Measurements from ENCODE around the gene PHOSPHO1. TPM values are rescaled to one million over a fixed set of nuclear protein-coding genes. Genes with fewer than 3 reads are reported as not detected.

The PHOSPHO1 gene
- total RNA-seq, 1 experiment from 2014 or later = not detected

GRCh38 chr17:49255125-49255524 is 24.5 kb upstream of the PHOSPHO1 start:
- DNase-seq (ENCODE audit: unreplicated experiment) = no peak
- no peaks in the 10 kb centered on the region for H3K27me3 Mint-ChIP-seq (ENCODE audit: insufficient read depth, unreplicated experiment)
- no peak overlapping the region for H3K4me3 Mint-ChIP-seq (ENCODE audit: unreplicated experiment)
- CTCF ChIA-PET = no interaction called here
- no peaks in the 10 kb centered on the region for H3K9me3 Mint-ChIP-seq (ENCODE audit: unreplicated experiment)
- no peaks in the 10 kb centered on the region for H3K36me3 Mint-ChIP-seq (ENCODE audit: insufficient read depth, unreplicated experiment)
- BruUV-seq (replicated peaks) = no TSS peak
- intact Hi-C loops (cut with micrococcal nuclease) = no loop called here
- no peak for TF ChIP-seq CTCF (IDR thresholded peaks at IDR 0.05; ENCODE audit: unreplicated experiment)
- POLR2A ChIA-PET = no interaction called here
- no peaks in the 10 kb centered on the region for H3K4me1 Mint-ChIP-seq (ENCODE audit: insufficient read depth, unreplicated experiment)
- no peak overlapping the region for H3K27ac Mint-ChIP-seq (ENCODE audit: low read depth, unreplicated experiment)

- intact Hi-C loops (cut with micrococcal nuclease) = no loop called here
- Mint-ChIP-seq H3K27me3 (ENCODE audit: insufficient read depth, unreplicated experiment) (no peaks in the 10 kb centered on the region), H3K4me1 (ENCODE audit: insufficient read depth, unreplicated experiment) (peaks cover 5% of the 10 kb centered on the region), H3K9me3 (ENCODE audit: unreplicated experiment) (no peaks in the 10 kb centered on the region), H3K4me3 (ENCODE audit: unreplicated experiment) (no peak overlapping the region), H3K36me3 (ENCODE audit: insufficient read depth, unreplicated experiment) (no peaks in the 10 kb centered on the region), H3K27ac (ENCODE audit: low read depth, unreplicated experiment) (no peak overlapping the region)
- ChIA-PET CTCF (interaction anchor here (0.6 to 1.2 kb wide), 5 partner anchors 10 to 467 kb away, joined by 3 to 8 read pairs (median 3); no protein-coding TSS in a partner anchor), POLR2A (interaction anchor here (0.6 to 0.7 kb wide), 2 partner anchors 20 to 1293 kb away, joined by 3 to 5 read pairs; no protein-coding TSS in a partner anchor)
- no TSS peak for BruUV-seq (replicated peaks)
- no peak for DNase-seq (ENCODE audit: unreplicated experiment)
- TF ChIP-seq CTCF (IDR thresholded peaks at IDR 0.05; ENCODE audit: unreplicated experiment) = no peak
Measured at GRCh38 chr17:49254066-49254465, 23.5 kb upstream of the PHOSPHO1 start.

GRCh38 chr17:49252148-49252695 is 21.6 kb upstream of the PHOSPHO1 start:
- peaks cover 11% of the 10 kb centered on the region for H3K4me1 Mint-ChIP-seq (ENCODE audit: insufficient read depth, unreplicated experiment)
- ChIA-PET POLR2A (interaction anchor here (0.7 kb wide), 1 partner anchor 151 kb away, joined by 3 read pairs; no protein-coding TSS in a partner anchor), CTCF (no interaction called here)
- peak; percentile 79 for DNase-seq (ENCODE audit: unreplicated experiment)
- H3K9me3 Mint-ChIP-seq (ENCODE audit: unreplicated experiment) = no peaks in the 10 kb centered on the region
- intact Hi-C loops (cut with micrococcal nuclease) = no loop called here
- H3K27ac Mint-ChIP-seq (ENCODE audit: low read depth, unreplicated experiment) = no peak overlapping the region
- TF ChIP-seq CTCF (IDR thresholded peaks at IDR 0.05; ENCODE audit: unreplicated experiment) = no peak
- no peaks in the 10 kb centered on the region for H3K36me3 Mint-ChIP-seq (ENCODE audit: insufficient read depth, unreplicated experiment)
- no peak overlapping the region for H3K4me3 Mint-ChIP-seq (ENCODE audit: unreplicated experiment)
- H3K27me3 Mint-ChIP-seq (ENCODE audit: insufficient read depth, unreplicated experiment) = no peaks in the 10 kb centered on the region
- BruUV-seq (replicated peaks) = no TSS peak

GRCh38 chr17:49249890-49250522 is 19.4 kb upstream of the PHOSPHO1 start:
- POLR2A ChIA-PET = no interaction called here
- Mint-ChIP-seq H3K36me3 (ENCODE audit: insufficient read depth, unreplicated experiment) (no peaks in the 10 kb centered on the region), H3K9me3 (ENCODE audit: unreplicated experiment) (no peaks in the 10 kb centered on the region), H3K4me3 (ENCODE audit: unreplicated experiment) (no peak overlapping the region), H3K27me3 (ENCODE audit: insufficient read depth, unreplicated experiment) (no peaks in the 10 kb centered on the region), H3K4me1 (ENCODE audit: insufficient read depth, unreplicated experiment) (peaks cover 11% of the 10 kb centered on the region), H3K27ac (ENCODE audit: low read depth, unreplicated experiment) (no peak overlapping the region)
- DNase-seq (ENCODE audit: unreplicated experiment) = no peak
- no TSS peak for BruUV-seq (replicated peaks)
- CTCF ChIA-PET = interaction anchor here (0.7 kb wide), 1 partner anchor 206 kb away, joined by 3 read pairs; no protein-coding TSS in a partner anchor
- intact Hi-C loops (cut with micrococcal nuclease) = no loop called here
- TF ChIP-seq CTCF (IDR thresholded peaks at IDR 0.05; ENCODE audit: unreplicated experiment) = no peak
